OCI-LY1 (cell line): ENCODE measurements around the gene LILRA5.
"Not testable (repeated sequence)": the region's sequence is repeated elsewhere in the genome, so short reads cannot be mapped to it uniquely, and the experiment has no call there.

Experiments used
- H2AFZ ChIP-seq: fragments of 200-600 bp; sonication (generic), shearing (Covaris generic); 2 replicates; pipeline ENCODE4 v1.6.0; 2014; ENCODE audit warnings: antibody characterized with exemption, mild to moderate bottlenecking, low read length
- H3F3A ChIP-seq: fragments of 200-600 bp; sonication (generic), shearing (Covaris generic); 2 replicates; pipeline ENCODE4 v1.6.0; 2014; ENCODE audit warnings: mild to moderate bottlenecking, antibody characterized with exemption, low read length, moderate library complexity; ENCODE audit not compliant: insufficient read depth
- H3K27ac ChIP-seq: fragments of 200-600 bp; sonication (generic); 2 replicates; pipeline ENCODE4 v1.5.1; 2014; ENCODE audit warnings: low read length, mixed run types, mild to moderate bottlenecking, low read depth; ENCODE audit not compliant: poor library complexity, severe bottlenecking
- H3K27me3 ChIP-seq: fragments of 200-600 bp; sonication (generic); 2 replicates; pipeline ENCODE4 v1.6.0; 2014; ENCODE audit warnings: antibody characterized with exemption, mild to moderate bottlenecking, low read length, moderate library complexity; ENCODE audit not compliant: insufficient read depth
- H3K36me3 ChIP-seq: fragments of 200-600 bp; sonication (generic); 2 replicates; pipeline ENCODE4 v1.6.1; 2014; ENCODE audit warnings: mild to moderate bottlenecking, antibody characterized with exemption, low read length, moderate library complexity, mixed read lengths; ENCODE audit not compliant: insufficient read depth
- H3K4me1 ChIP-seq: fragments of 200-600 bp; sonication (generic); 2 replicates; pipeline ENCODE4 v1.5.1; 2014; ENCODE audit warnings: mild to moderate bottlenecking, low read length, moderate library complexity; ENCODE audit not compliant: insufficient read depth, severe bottlenecking
- H3K4me2 ChIP-seq: fragments of 200-600 bp; sonication (generic), shearing (Covaris generic); 2 replicates; pipeline ENCODE4 v1.6.1; 2014; ENCODE audit warnings: low read length
- H3K4me3 ChIP-seq: fragments of 200-600 bp; sonication (generic); 2 replicates; pipeline ENCODE4 v1.5.1; 2014; ENCODE audit warnings: low read length, low read depth, mild to moderate bottlenecking, mixed read lengths; ENCODE audit not compliant: poor library complexity, severe bottlenecking
- H3K79me2 ChIP-seq: fragments of 200-600 bp; shearing (Covaris generic); 2 replicates; pipeline ENCODE4 v1.6.1; 2016; ENCODE audit warnings: mixed run types, low read length, mixed read lengths; ENCODE audit not compliant: insufficient read depth
- H3K9ac ChIP-seq: fragments of 200-600 bp; sonication (generic), shearing (Covaris generic); 2 replicates; pipeline ENCODE4 v1.6.1; 2014; ENCODE audit warnings: mild to moderate bottlenecking, low read length, mixed read lengths
- H3K9me2 ChIP-seq: fragments of 200-600 bp; sonication (generic), shearing (Covaris generic); 2 replicates; pipeline ENCODE4 v1.6.1; 2014; ENCODE audit warnings: low read depth, mild to moderate bottlenecking, low read length, mixed read lengths
- H3K9me3 ChIP-seq: fragments of 200-600 bp; shearing (Covaris generic); 2 replicates; pipeline ENCODE4 v1.6.1; 2014; ENCODE audit warnings: low read length, mixed read lengths
- H4K20me1 ChIP-seq: fragments of 200-600 bp; sonication (generic), shearing (Covaris generic); 2 replicates; pipeline ENCODE4 v1.6.0; 2016; ENCODE audit warnings: mild to moderate bottlenecking, low read length; ENCODE audit not compliant: insufficient read depth
- EZH2 ChIP-seq: fragments of 200-600 bp; sonication (generic), shearing (Covaris generic); IDR thresholded peaks from 2 replicates; pipeline ENCODE4 v1.8.0; 2017; ENCODE audit warnings: borderline replicate concordance, mixed run types, mild to moderate bottlenecking, antibody characterized with exemption, low read length, moderate library complexity, mixed read lengths
- TF ChIP-seq, protein P1 (sequence below): fragments of 200-600 bp; sonication (generic), shearing (Covaris generic); IDR thresholded peaks from 2 replicates; pipeline ENCODE4 v1.5.1; 2017; ENCODE audit warnings: mild to moderate bottlenecking, antibody characterized with exemption, low read length, moderate library complexity, mixed read lengths

LILRA5 gene

DNA sequence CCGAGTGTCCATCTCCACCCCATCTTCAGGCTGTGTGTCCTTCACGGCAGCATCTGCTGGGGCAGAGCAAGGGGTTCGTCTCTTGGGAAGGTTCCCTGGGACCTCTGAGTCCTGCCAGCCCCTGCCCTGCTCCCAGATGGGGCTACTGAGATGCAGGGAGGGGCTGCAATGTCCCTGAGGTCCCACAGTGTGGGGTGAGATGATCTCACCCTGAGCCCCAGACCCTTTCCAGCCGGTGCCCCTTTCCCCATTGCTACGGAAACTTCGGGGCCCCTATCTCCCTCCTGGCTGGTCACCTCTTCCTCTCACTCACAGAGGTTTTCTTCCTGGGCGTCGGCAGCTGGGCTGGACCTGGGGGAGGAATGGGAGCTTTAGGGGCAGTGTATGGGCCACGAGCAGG is 37.0 kb downstream of the LILRA5 start:
- H3K4me2 ChIP-seq = no peak overlapping the region
- H2AFZ ChIP-seq = no peak overlapping the region
- no peaks in the 10 kb centered on the region; the same call in 1 of the 2 replicates for H3K27me3 ChIP-seq
- no peak overlapping the region for H3K27ac ChIP-seq
- no peaks in the 10 kb centered on the region for H3K36me3 ChIP-seq
- no peaks in the 10 kb centered on the region for H4K20me1 ChIP-seq
- no peaks in the 10 kb centered on the region for H3K9me3 ChIP-seq
- no peaks in the 10 kb centered on the region for H3K9me2 ChIP-seq
- TF ChIP-seq EZH2 = no peak
- TF ChIP-seq, protein P1, sequence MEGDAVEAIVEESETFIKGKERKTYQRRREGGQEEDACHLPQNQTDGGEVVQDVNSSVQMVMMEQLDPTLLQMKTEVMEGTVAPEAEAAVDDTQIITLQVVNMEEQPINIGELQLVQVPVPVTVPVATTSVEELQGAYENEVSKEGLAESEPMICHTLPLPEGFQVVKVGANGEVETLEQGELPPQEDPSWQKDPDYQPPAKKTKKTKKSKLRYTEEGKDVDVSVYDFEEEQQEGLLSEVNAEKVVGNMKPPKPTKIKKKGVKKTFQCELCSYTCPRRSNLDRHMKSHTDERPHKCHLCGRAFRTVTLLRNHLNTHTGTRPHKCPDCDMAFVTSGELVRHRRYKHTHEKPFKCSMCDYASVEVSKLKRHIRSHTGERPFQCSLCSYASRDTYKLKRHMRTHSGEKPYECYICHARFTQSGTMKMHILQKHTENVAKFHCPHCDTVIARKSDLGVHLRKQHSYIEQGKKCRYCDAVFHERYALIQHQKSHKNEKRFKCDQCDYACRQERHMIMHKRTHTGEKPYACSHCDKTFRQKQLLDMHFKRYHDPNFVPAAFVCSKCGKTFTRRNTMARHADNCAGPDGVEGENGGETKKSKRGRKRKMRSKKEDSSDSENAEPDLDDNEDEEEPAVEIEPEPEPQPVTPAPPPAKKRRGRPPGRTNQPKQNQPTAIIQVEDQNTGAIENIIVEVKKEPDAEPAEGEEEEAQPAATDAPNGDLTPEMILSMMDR = no peak
- no peaks in the 10 kb centered on the region for H3K79me2 ChIP-seq
- H3K4me3 ChIP-seq = no peak overlapping the region
- H3F3A ChIP-seq = no peaks in the 10 kb centered on the region
- no peaks in the 10 kb centered on the region for H3K4me1 ChIP-seq
- H3K9ac ChIP-seq = no peak overlapping the region

DNA sequence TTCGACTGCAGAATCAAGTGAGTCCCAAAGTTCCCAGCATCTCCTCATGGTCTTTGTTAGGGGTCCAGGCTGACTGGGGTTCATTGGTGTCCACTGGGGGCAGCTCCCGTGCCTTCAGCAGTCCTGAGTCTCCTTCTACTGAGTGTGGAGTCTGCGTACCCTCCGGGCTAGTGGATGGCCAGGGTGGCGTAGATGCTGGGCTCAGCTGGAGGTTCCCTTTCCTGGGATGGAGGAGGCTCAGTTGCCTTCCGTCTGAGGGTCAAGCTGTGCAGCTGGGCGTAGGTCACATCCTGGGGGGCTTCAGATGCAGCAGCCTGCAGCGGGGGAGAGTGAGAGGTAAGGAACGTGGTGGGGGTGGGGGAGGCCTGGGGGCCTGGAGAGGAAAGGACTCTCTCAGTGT is 38.5 kb downstream of the LILRA5 start:
- H3K36me3 ChIP-seq, H3K27ac ChIP-seq, H2AFZ ChIP-seq, H3K79me2 ChIP-seq, H3K27me3 ChIP-seq, H3K9me2 ChIP-seq, H3K4me1 ChIP-seq, H3K4me3 ChIP-seq, H3K4me2 ChIP-seq, H4K20me1 ChIP-seq, H3K9ac ChIP-seq, H3K9me3 ChIP-seq, H3F3A ChIP-seq: not testable (repeated sequence)

DNA sequence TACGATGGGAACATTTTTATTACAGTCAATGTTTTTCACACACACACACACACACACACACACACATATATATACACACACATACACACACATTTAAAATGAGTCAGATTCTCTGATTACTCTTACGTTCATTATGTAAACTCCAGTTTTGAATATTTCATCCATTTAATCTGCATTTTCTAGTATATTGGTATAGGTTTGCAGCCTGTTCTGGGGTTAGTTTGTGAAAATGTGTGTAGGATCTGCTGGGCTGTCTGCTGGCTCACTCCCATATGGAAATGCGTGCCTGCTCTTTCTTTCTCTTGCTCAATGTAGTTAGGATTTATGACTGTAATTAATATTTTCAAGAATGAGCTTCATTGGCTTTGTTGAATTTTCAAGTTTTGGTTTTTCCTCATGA is 39.1 kb downstream of the LILRA5 start:
- Histone ChIP-seq H3K4me2 (no peak overlapping the region), H3K36me3 (no peaks in the 10 kb centered on the region), H2AFZ (no peak overlapping the region), H3K79me2 (no peaks in the 10 kb centered on the region), H4K20me1 (no peaks in the 10 kb centered on the region), H3K27ac (no peak overlapping the region), H3K4me1 (no peaks in the 10 kb centered on the region), H3K4me3 (no peak overlapping the region), H3K9me3 (no peaks in the 10 kb centered on the region), H3F3A (no peaks in the 10 kb centered on the region), H3K27me3 (no peaks in the 10 kb centered on the region; the same call in 1 of the 2 replicates), H3K9ac (no peak overlapping the region), H3K9me2 (no peaks in the 10 kb centered on the region)
- TF ChIP-seq EZH2 = no peak
- TF ChIP-seq, protein P1 = no peak

DNA sequence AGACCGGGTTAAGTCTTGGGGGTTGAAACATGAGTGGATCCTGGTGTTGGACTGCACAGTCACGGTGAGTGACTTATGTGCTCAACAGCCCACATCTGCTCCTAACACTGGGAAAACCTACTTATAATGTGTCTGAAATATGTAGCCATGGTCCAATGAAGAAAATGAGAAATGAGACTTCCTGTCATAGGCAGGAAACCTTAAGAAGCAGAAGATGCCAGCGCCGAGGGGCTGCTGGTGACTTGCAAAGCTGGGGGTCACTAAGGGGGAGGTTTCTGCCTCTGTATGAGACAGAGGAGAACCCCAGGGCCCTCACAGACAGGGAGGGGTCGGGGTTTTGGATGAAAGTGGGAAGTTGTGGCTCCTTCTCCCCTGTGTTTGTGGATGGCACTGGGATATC is 40.8 kb downstream of the LILRA5 start:
- not testable (repeated sequence) for H3K9me2 ChIP-seq, H3K9me3 ChIP-seq, H2AFZ ChIP-seq, H3K79me2 ChIP-seq, H3K9ac ChIP-seq, H3K27me3 ChIP-seq, H4K20me1 ChIP-seq, H3K4me2 ChIP-seq, H3K4me3 ChIP-seq, H3K27ac ChIP-seq, H3K4me1 ChIP-seq, H3K36me3 ChIP-seq, H3F3A ChIP-seq

DNA sequence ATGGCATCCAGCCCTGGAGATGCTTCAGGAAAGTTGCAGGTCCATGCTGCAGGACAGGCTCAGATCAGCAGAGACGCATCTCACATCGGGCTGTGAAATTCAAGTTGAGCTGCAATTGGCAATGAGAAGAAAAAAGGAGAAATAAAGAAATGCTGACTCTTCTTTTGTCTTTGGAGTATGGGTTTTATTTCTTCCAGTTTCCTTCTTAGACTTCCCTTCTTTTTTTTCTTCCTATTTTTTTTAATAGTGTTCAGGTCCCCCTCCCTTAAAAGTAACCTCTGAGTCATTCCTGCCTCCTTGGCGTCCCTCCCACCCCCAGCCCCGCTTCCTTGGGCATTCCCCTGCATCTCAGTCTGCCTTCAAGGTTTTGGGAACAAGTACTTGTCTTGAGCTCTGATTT is 41.4 kb downstream of the LILRA5 start:
- not testable (repeated sequence) for H4K20me1 ChIP-seq, H3K4me2 ChIP-seq, H3F3A ChIP-seq, H3K27ac ChIP-seq, H2AFZ ChIP-seq, H3K36me3 ChIP-seq, H3K9me3 ChIP-seq, H3K4me1 ChIP-seq, H3K27me3 ChIP-seq, H3K9me2 ChIP-seq, H3K9ac ChIP-seq, H3K79me2 ChIP-seq, H3K4me3 ChIP-seq
